MG63 (cell line): ENCODE results near the gene STOM. TPM values are rescaled to one million over a fixed set of nuclear protein-coding genes. Genes with fewer than 3 reads are reported as not detected.

Experiments used
- DNase-seq: peaks from one replicate; pipeline ENCODE4 v3.0.0-alpha.2; 2020
- H3K27me3 ChIP-seq: fragments of 250-450 bp; sonication (Bioruptor Pico); 2 replicates; pipeline ENCODE4 v1.5.1; 2020; ENCODE audit warnings: mild to moderate bottlenecking, moderate library complexity
- H3K36me3 ChIP-seq: fragments of 250-450 bp; sonication (Bioruptor Pico); 2 replicates; pipeline ENCODE4 v1.5.1; 2020; ENCODE audit warnings: mild to moderate bottlenecking, moderate library complexity
- H3K4me3 ChIP-seq: fragments of 250-450 bp; sonication (Bioruptor Pico); 2 replicates; pipeline ENCODE4 v1.5.1; 2020; ENCODE audit warnings: mild to moderate bottlenecking, moderate library complexity
- H3K9me3 ChIP-seq: fragments of 250-450 bp; sonication (Bioruptor Pico); 2 replicates; pipeline ENCODE4 v1.5.1; 2020; ENCODE audit warnings: mild to moderate bottlenecking, moderate library complexity
- total RNA-seq: library from RNA; depleted of rRNA; stranded (reverse); fragments of >200 nt; shearing (Covaris generic); gene quantifications from 2 replicates; pipeline ENCODE4 v1.2.3, GENCODE V29; 2014; ENCODE audit warnings: low replicate concordance; rRNA removed

The STOM gene
- total RNA-seq, 1 experiment from 2014 or later, result 108 TPM

GRCh38 chr9:121289772-121290370, 80.2 kb downstream of the STOM start:
- H3K4me3 ChIP-seq, result no peak overlapping the region
- 0 out of 2 replicates have a peak, but pooled peaks cover 4% of the 10 kb centered on the region for H3K36me3 ChIP-seq
- H3K9me3 ChIP-seq, result no peaks in the 10 kb centered on the region
- no peaks in the 10 kb centered on the region for H3K27me3 ChIP-seq
- no peak for DNase-seq

- no peak overlapping the region for H3K4me3 ChIP-seq
- DNase-seq, result no peak
- H3K9me3 ChIP-seq, result no peaks in the 10 kb centered on the region
- H3K27me3 ChIP-seq, result no peaks in the 10 kb centered on the region
- H3K36me3 ChIP-seq, result 0 out of 2 replicates have a peak, but pooled peaks cover 4% of the 10 kb centered on the region
Observed at GRCh38 chr9:121289026-121289771, 80.9 kb downstream of the STOM start.

Other genes starting within 250 kb of the STOM start
- gene RAB14, start 168.4 kb downstream of the STOM start, total RNA-seq, result 43.3 and 58.4 TPM in 2 replicates
- 59.8 and 75.0 TPM in 2 replicates for gene GSN, start 102.1 kb downstream of the STOM start, total RNA-seq
- gene GGTA1, start 129.6 kb upstream of the STOM start, total RNA-seq, result 4.6 and 6.2 TPM in 2 replicates